Measurements from ENCODE around the gene NAP1L3.

NAP1L3 gene, protein sequence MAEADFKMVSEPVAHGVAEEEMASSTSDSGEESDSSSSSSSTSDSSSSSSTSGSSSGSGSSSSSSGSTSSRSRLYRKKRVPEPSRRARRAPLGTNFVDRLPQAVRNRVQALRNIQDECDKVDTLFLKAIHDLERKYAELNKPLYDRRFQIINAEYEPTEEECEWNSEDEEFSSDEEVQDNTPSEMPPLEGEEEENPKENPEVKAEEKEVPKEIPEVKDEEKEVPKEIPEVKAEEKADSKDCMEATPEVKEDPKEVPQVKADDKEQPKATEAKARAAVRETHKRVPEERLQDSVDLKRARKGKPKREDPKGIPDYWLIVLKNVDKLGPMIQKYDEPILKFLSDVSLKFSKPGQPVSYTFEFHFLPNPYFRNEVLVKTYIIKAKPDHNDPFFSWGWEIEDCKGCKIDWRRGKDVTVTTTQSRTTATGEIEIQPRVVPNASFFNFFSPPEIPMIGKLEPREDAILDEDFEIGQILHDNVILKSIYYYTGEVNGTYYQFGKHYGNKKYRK

DNA sequence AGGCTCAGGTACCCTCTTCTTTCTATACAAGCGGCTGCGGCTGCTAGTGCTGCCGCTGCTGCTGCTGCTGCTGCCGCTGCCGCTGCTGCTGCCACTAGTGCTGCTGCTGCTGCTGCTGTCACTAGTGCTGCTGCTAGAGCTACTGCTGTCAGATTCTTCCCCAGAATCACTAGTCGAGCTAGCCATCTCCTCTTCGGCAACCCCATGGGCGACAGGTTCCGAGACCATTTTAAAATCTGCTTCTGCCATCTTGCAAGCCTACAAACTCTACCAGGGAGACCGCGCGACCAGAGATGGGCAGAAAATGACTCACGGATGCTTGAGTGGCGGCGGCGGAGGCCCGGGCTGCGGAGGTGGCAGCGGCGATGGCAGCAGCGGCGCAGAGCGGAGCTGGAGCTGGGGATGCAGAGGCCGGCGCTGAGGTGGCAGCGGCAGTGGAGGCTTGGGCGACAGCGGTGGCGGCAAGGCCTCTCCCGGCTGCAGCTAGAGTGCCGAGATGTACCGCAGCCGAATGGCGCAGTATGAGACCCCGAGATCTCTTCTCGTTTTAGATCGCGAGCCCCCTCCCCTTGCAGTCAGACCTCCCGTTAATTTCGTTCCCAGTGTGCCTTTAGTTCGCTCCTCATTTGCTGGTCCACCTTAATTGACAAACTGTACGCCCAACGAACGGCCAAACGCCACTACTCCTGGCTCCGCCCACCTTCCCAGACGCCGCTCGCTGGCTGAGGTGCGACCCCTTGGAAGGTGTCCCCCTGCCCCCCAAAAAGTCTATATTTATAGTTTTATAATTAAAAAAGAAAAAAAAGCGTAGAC, at the start of gene NAP1L3:
Gene NAP1L3, minus strand, starts transcription at position 523 of the 813 bp plus-strand sequence. Its CDS starts 274 bp downstream, at position 249.
- TF ChIP-seq, protein P1, sequence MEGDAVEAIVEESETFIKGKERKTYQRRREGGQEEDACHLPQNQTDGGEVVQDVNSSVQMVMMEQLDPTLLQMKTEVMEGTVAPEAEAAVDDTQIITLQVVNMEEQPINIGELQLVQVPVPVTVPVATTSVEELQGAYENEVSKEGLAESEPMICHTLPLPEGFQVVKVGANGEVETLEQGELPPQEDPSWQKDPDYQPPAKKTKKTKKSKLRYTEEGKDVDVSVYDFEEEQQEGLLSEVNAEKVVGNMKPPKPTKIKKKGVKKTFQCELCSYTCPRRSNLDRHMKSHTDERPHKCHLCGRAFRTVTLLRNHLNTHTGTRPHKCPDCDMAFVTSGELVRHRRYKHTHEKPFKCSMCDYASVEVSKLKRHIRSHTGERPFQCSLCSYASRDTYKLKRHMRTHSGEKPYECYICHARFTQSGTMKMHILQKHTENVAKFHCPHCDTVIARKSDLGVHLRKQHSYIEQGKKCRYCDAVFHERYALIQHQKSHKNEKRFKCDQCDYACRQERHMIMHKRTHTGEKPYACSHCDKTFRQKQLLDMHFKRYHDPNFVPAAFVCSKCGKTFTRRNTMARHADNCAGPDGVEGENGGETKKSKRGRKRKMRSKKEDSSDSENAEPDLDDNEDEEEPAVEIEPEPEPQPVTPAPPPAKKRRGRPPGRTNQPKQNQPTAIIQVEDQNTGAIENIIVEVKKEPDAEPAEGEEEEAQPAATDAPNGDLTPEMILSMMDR (conservative IDR thresholded peaks at IDR 0.05; ENCODE audit: low read depth, low read length), result no peak
- peak; percentile 56 for DNase-seq (ENCODE audit: low read depth)
- peak within 1 kb of the TSS; percentile 71 for H3K4me3 ChIP-seq (ENCODE audit: low read length)

DNA sequence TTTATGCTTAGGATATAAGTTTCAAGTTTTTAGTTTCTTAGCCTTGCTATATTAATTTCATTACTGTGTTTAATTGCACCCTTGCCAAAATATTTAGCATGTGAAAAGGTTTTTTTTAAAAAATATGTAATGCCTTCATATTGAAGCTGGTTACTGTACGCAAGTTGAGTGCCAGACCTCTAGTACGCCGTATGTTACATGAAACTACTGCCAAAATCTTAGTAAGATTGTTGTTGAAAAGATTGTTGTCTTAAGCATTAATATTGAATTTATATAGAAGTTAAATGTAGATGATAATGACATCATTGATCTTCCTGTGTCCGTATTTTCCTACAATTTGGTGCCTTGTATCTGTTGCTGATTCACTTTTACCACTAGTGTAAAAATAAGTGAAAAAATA, 37.7 kb upstream of the NAP1L3 start:
- TF ChIP-seq, protein P1 (conservative IDR thresholded peaks at IDR 0.05; ENCODE audit: low read depth, low read length), result no peak
- no peak overlapping the region for H3K4me3 ChIP-seq (ENCODE audit: low read length)
- DNase-seq (ENCODE audit: low read depth), result no peak

DNA sequence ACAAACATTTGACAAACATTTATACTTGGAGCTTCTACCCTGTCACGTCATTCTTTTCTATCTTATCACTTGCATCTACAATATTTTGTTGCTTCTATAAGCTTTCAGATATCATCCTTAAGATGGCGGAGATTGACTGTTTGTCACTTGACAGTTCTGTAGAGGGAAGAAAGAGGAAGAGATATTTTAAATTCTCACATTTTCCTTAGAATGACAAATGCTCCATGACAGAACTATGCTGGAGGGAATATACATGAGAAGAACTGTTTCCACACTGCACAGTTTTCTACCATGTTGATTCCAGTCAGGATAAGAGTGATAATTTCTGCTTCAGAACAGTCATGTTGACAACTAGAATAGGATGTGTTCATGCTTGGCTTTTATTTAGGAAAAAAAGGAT, 30.3 kb upstream of the NAP1L3 start:
- no peak overlapping the region for H3K4me3 ChIP-seq (ENCODE audit: low read length)
- no peak for DNase-seq (ENCODE audit: low read depth)
- TF ChIP-seq, protein P1 (conservative IDR thresholded peaks at IDR 0.05; ENCODE audit: low read depth, low read length), result no peak

DNA sequence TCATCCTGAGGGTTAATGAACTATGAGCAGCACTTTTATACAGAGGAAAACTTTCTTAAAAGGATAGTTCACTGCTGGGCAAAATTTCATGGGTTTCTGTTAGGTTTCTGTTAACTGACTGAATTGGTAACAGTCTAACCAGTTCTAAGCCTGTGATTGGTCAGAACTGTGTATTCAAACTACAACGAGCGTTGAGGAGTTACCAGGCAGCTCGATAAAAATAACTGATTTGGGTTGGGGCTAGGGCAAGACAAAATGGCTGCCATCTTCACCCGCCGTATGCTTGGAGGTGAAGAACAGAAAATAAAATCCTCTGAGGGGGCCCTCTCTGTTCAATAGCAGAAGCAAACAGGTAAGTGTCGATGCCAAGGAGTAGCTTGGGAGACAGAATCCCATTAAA, 22.6 kb upstream of the NAP1L3 start:
- no peak overlapping the region for H3K4me3 ChIP-seq (ENCODE audit: low read length)
- TF ChIP-seq, protein P1 (conservative IDR thresholded peaks at IDR 0.05; ENCODE audit: low read depth, low read length), result no peak
- DNase-seq (ENCODE audit: low read depth), result no peak

DNA sequence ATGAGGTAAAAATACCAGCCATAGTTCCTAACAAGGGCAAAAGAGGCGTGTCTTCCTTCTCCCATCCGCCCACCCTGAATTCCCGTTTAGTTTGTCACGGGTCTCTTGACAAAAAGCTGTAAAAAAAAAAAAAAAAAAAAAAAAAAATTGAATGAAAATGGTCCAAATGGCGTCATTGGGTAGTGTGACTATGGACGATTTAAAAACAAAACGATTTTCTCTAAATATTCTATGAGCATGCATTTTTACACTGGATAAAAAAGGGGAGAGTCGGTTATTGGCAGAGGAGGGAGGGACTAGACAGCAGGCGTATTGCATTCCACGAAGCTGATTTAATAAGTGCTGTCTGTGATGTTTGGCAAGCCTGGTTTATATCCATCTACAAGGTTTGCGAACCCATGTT, 492 bp upstream of the NAP1L3 start, which contains the start of gene FAM133A:
Gene FAM133A, plus strand, starts transcription at position 338 of the 403 bp plus-strand sequence. CDS start 35,214 bp downstream, outside the sequence.
- TF ChIP-seq, protein P1 (conservative IDR thresholded peaks at IDR 0.05; ENCODE audit: low read depth, low read length), result no peak
- peak within 1 kb of the TSS; percentile 71 for H3K4me3 ChIP-seq (ENCODE audit: low read length)
- DNase-seq (ENCODE audit: low read depth), result peak; percentile 2

DNA sequence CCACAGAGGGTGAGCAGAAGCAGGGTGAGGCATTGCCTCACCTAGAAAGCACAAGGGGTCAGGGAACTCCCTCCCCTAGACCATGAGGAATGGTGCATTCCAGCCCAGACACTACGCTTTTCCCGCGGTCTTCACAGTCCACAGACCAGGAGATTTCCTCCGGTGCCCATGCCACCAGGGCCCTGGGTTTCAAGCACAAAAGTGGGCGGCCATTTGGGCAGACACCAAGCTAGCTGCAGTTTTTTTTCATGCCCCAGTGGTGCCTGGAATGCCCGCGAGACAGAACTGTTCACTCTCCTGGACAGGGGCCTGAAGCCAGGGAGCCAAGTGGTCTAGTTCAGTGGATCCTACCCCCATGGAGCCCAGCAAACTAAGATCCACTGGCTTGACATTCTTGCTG, 12.8 kb downstream of the NAP1L3 start:
- H3K4me3 ChIP-seq (ENCODE audit: low read length), result no peak overlapping the region
- DNase-seq (ENCODE audit: low read depth), result no peak
- TF ChIP-seq, protein P1 (conservative IDR thresholded peaks at IDR 0.05; ENCODE audit: low read depth, low read length), result no peak

Data from retinal pigment epithelial cell (primary cell).